Neural progenitor cell (in vitro differentiated cells): Measurements from ENCODE around the gene LPCAT3. TPM values are rescaled to one million over a fixed set of nuclear protein-coding genes. Genes with fewer than 3 reads are reported as not detected.

Source experiments
- DNase-seq: peaks from one replicate; pipeline ENCODE4 v3.0.0-alpha.2; 2016; ENCODE audit warnings: low spot score
- H2AFZ ChIP-seq: fragments of 200-600 bp; sonication (generic); replicated peaks from 2 replicates; pipeline ENCODE4 v1.6.1; 2016; ENCODE audit warnings: antibody characterized with exemption
- H3F3A ChIP-seq: fragments of 200-600 bp; sonication (generic); 2 replicates; pipeline ENCODE4 v1.6.1; 2016; ENCODE audit warnings: antibody characterized with exemption, low read depth
- H3K27ac ChIP-seq: fragments of 200-600 bp; sonication (generic); 2 replicates; pipeline ENCODE4 v1.5.1; 2016; ENCODE audit warnings: mild to moderate bottlenecking
- H3K27me3 ChIP-seq: fragments of 200-600 bp; sonication (generic); 2 replicates; pipeline ENCODE4 v1.6.1; 2016; ENCODE audit warnings: mild to moderate bottlenecking, moderate library complexity
- H3K36me3 ChIP-seq: fragments of 200-600 bp; sonication (generic); 2 replicates; pipeline ENCODE4 v1.5.1; 2016
- H3K4me1 ChIP-seq: fragments of 200-600 bp; sonication (generic); 2 replicates; pipeline ENCODE4 v1.6.1; 2016; ENCODE audit warnings: mixed run types
- H3K4me2 ChIP-seq: fragments of 200-600 bp; sonication (generic); 2 replicates; pipeline ENCODE4 v1.6.1; 2016
- H3K4me3 ChIP-seq: fragments of 200-600 bp; sonication (generic); 2 replicates; pipeline ENCODE4 v1.5.1; 2016
- H3K79me2 ChIP-seq: fragments of 200-600 bp; sonication (generic); 2 replicates; pipeline ENCODE4 v1.6.1; 2016; ENCODE audit warnings: low read depth
- H3K9ac ChIP-seq: fragments of 200-600 bp; sonication (generic); 2 replicates; pipeline ENCODE4 v1.6.1; 2016
- H3K9me3 ChIP-seq: fragments of 200-600 bp; sonication (generic); 2 replicates; pipeline ENCODE4 v1.5.1; 2016; ENCODE audit warnings: low read depth
- H4K20me1 ChIP-seq: fragments of 200-600 bp; sonication (generic); 2 replicates; pipeline ENCODE4 v1.6.1; 2016; ENCODE audit warnings: low read depth
- H3K27ac Mint-ChIP-seq: 3 replicates; pipeline ENCODE4 v1.8.0; 2021; ENCODE audit warnings: mixed read lengths
- H3K27me3 Mint-ChIP-seq: 2 replicates; pipeline ENCODE4 v1.8.0; 2022; ENCODE audit warnings: low read depth, mild to moderate bottlenecking, inconsistent platforms, moderate library complexity, mixed read lengths; ENCODE audit not compliant: insufficient read depth
- H3K36me3 Mint-ChIP-seq: 3 replicates; pipeline ENCODE4 v1.8.0; 2021; ENCODE audit warnings: mixed read lengths
- H3K4me1 Mint-ChIP-seq: 3 replicates; pipeline ENCODE4 v1.8.0; 2021; ENCODE audit warnings: mixed read lengths
- H3K4me3 Mint-ChIP-seq: 3 replicates; pipeline ENCODE4 v1.8.0; 2021; ENCODE audit warnings: mild to moderate bottlenecking, moderate library complexity, mixed read lengths
- H3K9me3 Mint-ChIP-seq: 3 replicates; pipeline ENCODE4 v1.8.0; 2020; ENCODE audit warnings: mixed read lengths
- EZH2 ChIP-seq: fragments of 200-600 bp; sonication (generic); IDR thresholded peaks from 2 replicates; pipeline ENCODE4 v1.6.1; 2017; ENCODE audit warnings: antibody characterized with exemption, mild to moderate bottlenecking, moderate library complexity
- EZH2phosphoT487 ChIP-seq: fragments of 200-600 bp; sonication (generic); IDR thresholded peaks from 2 replicates; pipeline ENCODE4 v1.6.1; 2017; ENCODE audit warnings: antibody characterized with exemption
- total RNA-seq: library from RNA; depleted of rRNA; stranded (reverse); fragments of >200 nt; gene quantifications from 2 replicates; pipeline ENCODE4 v1.2.3, GENCODE V29; 2015; ENCODE audit warnings: low replicate concordance
- TF ChIP-seq, protein P1 (sequence below): fragments of 200-600 bp; sonication (generic); IDR thresholded peaks from 2 replicates; pipeline ENCODE4 v1.5.1; 2017; ENCODE audit warnings: antibody characterized with exemption, mild to moderate bottlenecking

LPCAT3 gene
- total RNA-seq, 1 donor from 2014 or later: 18.1 TPM

- H4K20me1 ChIP-seq: peaks cover 69% of the 10 kb centered on the region
- TF ChIP-seq EZH2phosphoT487: no peak
- TF ChIP-seq, protein P1, sequence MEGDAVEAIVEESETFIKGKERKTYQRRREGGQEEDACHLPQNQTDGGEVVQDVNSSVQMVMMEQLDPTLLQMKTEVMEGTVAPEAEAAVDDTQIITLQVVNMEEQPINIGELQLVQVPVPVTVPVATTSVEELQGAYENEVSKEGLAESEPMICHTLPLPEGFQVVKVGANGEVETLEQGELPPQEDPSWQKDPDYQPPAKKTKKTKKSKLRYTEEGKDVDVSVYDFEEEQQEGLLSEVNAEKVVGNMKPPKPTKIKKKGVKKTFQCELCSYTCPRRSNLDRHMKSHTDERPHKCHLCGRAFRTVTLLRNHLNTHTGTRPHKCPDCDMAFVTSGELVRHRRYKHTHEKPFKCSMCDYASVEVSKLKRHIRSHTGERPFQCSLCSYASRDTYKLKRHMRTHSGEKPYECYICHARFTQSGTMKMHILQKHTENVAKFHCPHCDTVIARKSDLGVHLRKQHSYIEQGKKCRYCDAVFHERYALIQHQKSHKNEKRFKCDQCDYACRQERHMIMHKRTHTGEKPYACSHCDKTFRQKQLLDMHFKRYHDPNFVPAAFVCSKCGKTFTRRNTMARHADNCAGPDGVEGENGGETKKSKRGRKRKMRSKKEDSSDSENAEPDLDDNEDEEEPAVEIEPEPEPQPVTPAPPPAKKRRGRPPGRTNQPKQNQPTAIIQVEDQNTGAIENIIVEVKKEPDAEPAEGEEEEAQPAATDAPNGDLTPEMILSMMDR: no peak
- H3K9me3 Mint-ChIP-seq: peaks cover 2% of the 10 kb centered on the region
- H3K27me3 ChIP-seq: no peaks in the 10 kb centered on the region
- no peak overlapping the region for H3K27ac Mint-ChIP-seq
- no peak for DNase-seq
- H3K36me3 Mint-ChIP-seq: peaks cover 31% of the 10 kb centered on the region
- H3K4me3 ChIP-seq: no peak overlapping the region
- H3K9ac ChIP-seq: no peak overlapping the region
- H3K36me3 ChIP-seq: no peaks in the 10 kb centered on the region
- H3K4me2 ChIP-seq: no peak overlapping the region
- no peak overlapping the region for H3K27ac ChIP-seq
- H3K79me2 ChIP-seq: peaks cover 66% of the 10 kb centered on the region
- no peak overlapping the region for H2AFZ ChIP-seq
- no peak overlapping the region for H3K4me3 Mint-ChIP-seq
- H3K9me3 ChIP-seq: no peaks in the 10 kb centered on the region
- H3K27me3 Mint-ChIP-seq: peaks cover 16% of the 10 kb centered on the region
- H3F3A ChIP-seq: peaks cover 49% of the 10 kb centered on the region
- H3K4me1 Mint-ChIP-seq: peaks cover 57% of the 10 kb centered on the region
- peaks cover 20% of the 10 kb centered on the region for H3K4me1 ChIP-seq
These were observed 85.5 kb downstream of the LPCAT3 start for GRCh38 chr12:6932766-6933165.

DNA sequence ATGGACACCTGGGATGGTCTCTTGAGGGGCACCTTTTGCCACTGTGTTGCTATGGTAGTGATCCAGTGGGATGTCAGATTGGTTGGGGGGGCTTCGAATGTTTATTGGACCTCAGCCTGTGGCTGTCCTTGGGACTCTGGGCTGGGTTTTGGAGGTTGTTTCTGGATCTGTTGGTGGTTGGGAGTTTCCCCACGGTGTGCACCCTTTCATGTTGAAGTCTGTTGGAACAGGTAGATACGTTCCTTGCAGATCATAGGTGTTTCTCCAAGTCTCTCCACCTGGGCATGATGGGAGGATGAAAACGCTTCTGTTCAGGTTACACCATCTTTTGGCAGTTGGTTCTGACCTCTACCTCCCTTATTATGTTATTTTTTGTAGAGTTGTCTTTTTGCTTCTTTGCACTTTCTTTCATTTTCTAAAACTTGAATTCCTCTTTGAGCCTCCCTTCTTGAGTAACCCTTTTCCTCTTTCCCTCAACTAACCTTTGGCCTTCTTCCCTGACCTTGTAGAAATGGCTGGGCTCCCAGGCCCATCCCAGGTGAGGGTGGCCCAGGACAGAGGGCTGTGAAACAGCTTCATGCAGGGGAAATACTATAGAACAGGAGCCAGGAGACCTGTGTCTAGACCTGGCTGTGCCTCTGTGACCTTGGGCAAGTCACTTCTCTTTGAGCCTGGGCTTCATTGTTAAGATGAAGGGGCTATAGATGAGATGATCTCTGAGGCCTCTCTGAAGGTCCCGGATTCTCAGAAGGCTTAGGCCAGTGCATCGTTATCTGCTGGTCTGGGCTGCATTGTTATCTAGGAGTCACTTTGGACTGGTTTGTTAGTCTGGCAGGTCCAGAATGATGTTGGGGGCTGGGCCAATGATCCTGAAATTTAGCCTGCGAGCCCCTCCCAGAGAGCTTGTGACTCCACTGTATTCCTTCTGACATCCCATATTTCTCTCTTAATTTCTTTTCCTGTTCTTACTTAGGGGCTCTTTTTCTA lies 88.5 kb downstream of the LPCAT3 start:
- Histone ChIP-seq H3K79me2 (peaks cover 82% of the 10 kb centered on the region), H3K4me1 (peaks cover 36% of the 10 kb centered on the region), H3K36me3 (no peaks in the 10 kb centered on the region), H3K27ac (no peak overlapping the region), H3K4me2 (peak overlapping the region; percentile 85), H3K4me3 (peak overlapping the region; percentile 91), H3K9ac (peak overlapping the region; percentile 85), H2AFZ (no peak overlapping the region), H3F3A (peaks cover 53% of the 10 kb centered on the region), H4K20me1 (peaks cover 56% of the 10 kb centered on the region), H3K9me3 (no peaks in the 10 kb centered on the region), H3K27me3 (no peaks in the 10 kb centered on the region)
- H3K36me3 Mint-ChIP-seq: peaks cover 24% of the 10 kb centered on the region
- H3K9me3 Mint-ChIP-seq: no peaks in the 10 kb centered on the region
- TF ChIP-seq, protein P1: no peak
- TF ChIP-seq EZH2phosphoT487 (no peak), EZH2 (no peak)
- H3K27me3 Mint-ChIP-seq: peaks cover 8% of the 10 kb centered on the region
- peak overlapping the region; percentile 78 for H3K27ac Mint-ChIP-seq
- H3K4me3 Mint-ChIP-seq: peak overlapping the region; percentile 98
- H3K4me1 Mint-ChIP-seq: peaks cover 65% of the 10 kb centered on the region
- no peak for DNase-seq

DNA sequence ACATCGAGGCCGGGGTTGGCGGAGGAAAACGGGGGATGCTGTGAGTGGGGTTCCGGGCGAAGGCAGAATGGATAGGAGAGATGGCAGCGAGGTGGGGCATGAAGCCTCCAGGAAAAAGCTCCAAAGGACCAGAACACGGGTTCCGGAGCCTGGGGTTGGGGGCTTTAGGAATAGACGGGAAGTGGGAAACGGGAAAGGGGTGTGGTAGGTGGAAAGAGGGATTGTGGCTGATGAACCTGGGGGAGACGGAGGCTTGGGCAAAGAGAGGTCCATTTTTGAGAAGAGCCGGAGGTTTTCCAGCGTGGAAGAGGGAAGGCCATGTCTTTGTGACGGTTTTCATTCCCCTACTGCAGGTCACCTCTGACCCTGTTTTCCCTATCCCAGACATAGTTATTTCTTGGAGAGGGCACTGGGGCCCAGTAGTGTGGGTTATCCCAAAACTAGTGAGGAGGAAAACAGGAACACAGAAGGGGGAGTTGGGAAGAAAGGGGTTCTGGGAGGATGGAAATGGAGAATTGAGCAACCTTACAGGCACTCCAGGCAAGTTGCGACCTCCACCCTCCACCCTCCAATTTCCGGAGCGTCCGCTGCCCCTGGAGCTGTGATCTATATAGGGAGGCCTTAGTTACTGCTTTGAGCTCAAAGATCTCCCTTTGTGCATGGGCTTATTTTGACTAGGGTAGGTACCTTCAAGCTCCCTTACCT lies 89.4 kb downstream of the LPCAT3 start:
- DNase-seq: no peak
- Mint-ChIP-seq H3K27me3 (peaks cover 9% of the 10 kb centered on the region), H3K4me1 (peaks cover 68% of the 10 kb centered on the region), H3K9me3 (no peaks in the 10 kb centered on the region), H3K4me3 (peak overlapping the region; percentile 98), H3K36me3 (peaks cover 18% of the 10 kb centered on the region), H3K27ac (peak overlapping the region; percentile 80)
- Histone ChIP-seq H3K4me3 (peak overlapping the region; percentile 91), H3K27ac (no peak overlapping the region), H3K79me2 (peaks cover 74% of the 10 kb centered on the region), H3K27me3 (no peaks in the 10 kb centered on the region), H2AFZ (no peak overlapping the region), H3K9me3 (no peaks in the 10 kb centered on the region), H3K4me2 (peak overlapping the region; percentile 85), H3F3A (peaks cover 53% of the 10 kb centered on the region), H3K36me3 (no peaks in the 10 kb centered on the region), H3K4me1 (peaks cover 40% of the 10 kb centered on the region), H4K20me1 (peaks cover 53% of the 10 kb centered on the region), H3K9ac (peak overlapping the region; percentile 85)
- no peak for TF ChIP-seq EZH2
- TF ChIP-seq, protein P1: no peak
- TF ChIP-seq EZH2phosphoT487: no peak
